ENCODE measurements around the gene VLDLR. TPM values are rescaled to one million over a fixed set of nuclear protein-coding genes. Genes with fewer than 3 reads are reported as not detected.

VLDLR gene
- total RNA-seq, 4 donors from 2014 or later = 1.6 to 9.6 (median 3.2) TPM

- TF ChIP-seq CTCF (IDR thresholded peaks at IDR 0.05) (no peak), POLR2A (IDR thresholded peaks at IDR 0.05) (no peak)
- no peak overlapping the region for H3K4me3 ChIP-seq (ENCODE audit: low read depth, poor library complexity, severe bottlenecking)
- WGBS, 2 donors = 42 to 64% methylated on average over 3 of the region's 3 CpGs
- no peak for DNase-seq (ENCODE audit: low spot score in 2 of 2)
- intact Hi-C loops (cut with DNase I; ENCODE audit: low total_unique reads) = no loop called here
Measured at GRCh38 chr9:2655411-2655901, 33.9 kb downstream of the VLDLR start.

GRCh38 chr9:2657427-2657826, 35.8 kb downstream of the VLDLR start:
- 89 to 92% methylated on average over 9 of the region's 9 CpGs for WGBS, 2 donors
- TF ChIP-seq CTCF (IDR thresholded peaks at IDR 0.05) (no peak), POLR2A (IDR thresholded peaks at IDR 0.05) (no peak)
- DNase-seq (ENCODE audit: low spot score in 2 of 2) = no peak
- H3K4me3 ChIP-seq (ENCODE audit: low read depth, poor library complexity, severe bottlenecking) = no peak overlapping the region
- intact Hi-C loops (cut with DNase I; ENCODE audit: low total_unique reads) = no loop called here

GRCh38 chr9:2662496-2662895, 40.9 kb downstream of the VLDLR start:
- TF ChIP-seq POLR2A (IDR thresholded peaks at IDR 0.05) (no peak), CTCF (IDR thresholded peaks at IDR 0.05) (no peak)
- 92% methylated on average over 7 of the region's 7 CpGs for WGBS, 2 donors
- DNase-seq (ENCODE audit: low spot score in 2 of 2) = no peak
- intact Hi-C loops (cut with DNase I; ENCODE audit: low total_unique reads) = no loop called here
- no peak overlapping the region for H3K4me3 ChIP-seq (ENCODE audit: low read depth, poor library complexity, severe bottlenecking)

- DNase-seq (ENCODE audit: low spot score in 2 of 2) = no peak
- intact Hi-C loops (cut with DNase I; ENCODE audit: low total_unique reads) = no loop called here
- no peak for TF ChIP-seq POLR2A (IDR thresholded peaks at IDR 0.05)
- no peak for TF ChIP-seq CTCF (IDR thresholded peaks at IDR 0.05)
- 47 to 54% methylated on average over 7 of the region's 7 CpGs for WGBS, 2 donors
- H3K4me3 ChIP-seq (ENCODE audit: low read depth, poor library complexity, severe bottlenecking) = no peak overlapping the region
Measured at GRCh38 chr9:2663461-2664173, 42.0 kb downstream of the VLDLR start.

- WGBS, 2 donors = 55 to 61% methylated on average over 4 of the region's 4 CpGs
- intact Hi-C loops (cut with DNase I; ENCODE audit: low total_unique reads) = no loop called here
- no peak overlapping the region for H3K4me3 ChIP-seq (ENCODE audit: low read depth, poor library complexity, severe bottlenecking)
- TF ChIP-seq CTCF (IDR thresholded peaks at IDR 0.05) (no peak), POLR2A (IDR thresholded peaks at IDR 0.05) (no peak)
- no peak for DNase-seq (ENCODE audit: low spot score in 2 of 2)
Measured at GRCh38 chr9:2664174-2665065, 42.8 kb downstream of the VLDLR start.

All from lower leg skin (tissue), 4 donors.